SU-DHL-6 (cell line): ENCODE results near the gene NXN.

Source experiments
- H2AFZ ChIP-seq: fragments of 200-600 bp; sonication (generic); 2 replicates; pipeline ENCODE4 v1.6.1; 2014; ENCODE audit warnings: low read depth, mild to moderate bottlenecking, moderate library complexity, mixed read lengths, antibody characterized with exemption, low read length; ENCODE audit not compliant: severe bottlenecking
- H3F3A ChIP-seq: fragments of 200-600 bp; shearing (Covaris generic); 2 replicates; pipeline ENCODE4 v1.6.0; 2016; ENCODE audit warnings: antibody characterized with exemption, mild to moderate bottlenecking; ENCODE audit not compliant: insufficient read depth
- H3K27ac ChIP-seq: fragments of 200-600 bp; sonication (generic); 2 replicates; pipeline ENCODE4 v1.5.1; 2016; ENCODE audit warnings: low read depth, mild to moderate bottlenecking, low read length, moderate library complexity, mixed read lengths
- H3K27me3 ChIP-seq: fragments of 200-600 bp; sonication (generic), shearing (Covaris generic); 2 replicates; pipeline ENCODE4 v1.6.0; 2014; ENCODE audit warnings: mild to moderate bottlenecking, low read length
- H3K36me3 ChIP-seq: fragments of 200-600 bp; sonication (generic); 2 replicates; pipeline ENCODE4 v1.6.1; 2014; ENCODE audit warnings: mild to moderate bottlenecking, low read length, mixed read lengths
- H3K4me2 ChIP-seq: fragments of 300-600, 200-600 bp; shearing (Covaris generic), sonication (generic); 2 replicates; pipeline ENCODE4 v1.6.0; 2014; ENCODE audit warnings: low read length, low read depth, mild to moderate bottlenecking; ENCODE audit not compliant: poor library complexity, severe bottlenecking
- H3K4me3 ChIP-seq: fragments of 200-600 bp; sonication (generic); 2 replicates; pipeline ENCODE4 v1.5.1; 2014; ENCODE audit warnings: antibody characterized with exemption, low read length, mild to moderate bottlenecking, mixed read lengths; ENCODE audit not compliant: insufficient read depth, poor library complexity, severe bottlenecking
- H3K79me2 ChIP-seq: fragments of 200-600 bp; sonication (generic); 2 replicates; pipeline ENCODE4 v1.6.1; 2014; ENCODE audit warnings: mild to moderate bottlenecking, low read length, moderate library complexity; ENCODE audit not compliant: insufficient read depth
- H3K9ac ChIP-seq: fragments of 200-600 bp; sonication (generic); 2 replicates; pipeline ENCODE4 v1.7.0; 2014; ENCODE audit warnings: mild to moderate bottlenecking, low read length
- H3K9me2 ChIP-seq: fragments of 200-600 bp; sonication (generic); replicated peaks from 2 replicates; pipeline ENCODE4 v1.6.1; 2014; ENCODE audit warnings: low read length; ENCODE audit not compliant: insufficient read depth
- H3K9me3 ChIP-seq: fragments of 200-600 bp; sonication (generic); 2 replicates; pipeline ENCODE4 v1.6.1; 2014; ENCODE audit warnings: low read length, mixed read lengths; ENCODE audit not compliant: insufficient read depth
- H4K20me1 ChIP-seq: fragments of 200-600 bp; sonication (generic); 2 replicates; pipeline ENCODE4 v1.6.1; 2014; ENCODE audit warnings: low read depth, mild to moderate bottlenecking, antibody characterized with exemption, low read length, moderate library complexity, mixed read lengths
- EZH2phosphoT487 ChIP-seq: fragments of 200-600 bp; sonication (generic), shearing (Covaris generic); conservative IDR thresholded peaks from 2 replicates; pipeline ENCODE4 v1.6.1; 2018; ENCODE audit warnings: mild to moderate bottlenecking, antibody characterized with exemption, low read length, moderate library complexity, mixed read lengths
- TF ChIP-seq, protein P1 (sequence below): fragments of 200-600 bp; sonication (generic); IDR thresholded peaks from one replicate; pipeline ENCODE4 v1.5.1; 2017; ENCODE audit warnings: antibody characterized with exemption, mild to moderate bottlenecking, low read length, moderate library complexity; ENCODE audit not compliant: insufficient read depth, poor library complexity, severe bottlenecking

The NXN gene

DNA sequence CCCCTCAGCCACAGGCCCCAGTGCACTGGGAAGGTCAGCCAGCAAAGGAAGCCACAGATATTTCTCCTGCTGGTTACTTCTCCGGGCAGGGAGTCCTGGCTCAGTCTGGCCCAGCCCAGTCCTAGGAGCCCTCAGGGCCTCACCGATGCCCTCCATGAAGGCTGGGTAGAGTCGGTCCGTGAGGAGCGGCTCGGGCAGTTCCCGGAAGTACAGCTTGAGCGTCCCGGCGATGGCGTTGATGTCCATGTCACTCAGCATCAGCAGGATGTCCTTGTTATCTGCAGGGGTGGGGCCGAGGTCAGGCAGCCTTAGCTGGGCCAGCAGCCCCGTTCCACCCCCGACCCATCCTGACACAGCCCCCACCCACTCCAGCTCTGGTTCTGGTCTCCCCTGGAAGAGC is 31.0 kb upstream of the NXN start:
- Histone ChIP-seq H3K9ac (no peak overlapping the region), H3K9me2 (no peaks in the 10 kb centered on the region), H3K79me2 (no peaks in the 10 kb centered on the region), H3K27ac (no peak overlapping the region), H2AFZ (no peak overlapping the region), H3K9me3 (no peaks in the 10 kb centered on the region), H3K4me3 (no peak overlapping the region), H3F3A (no peaks in the 10 kb centered on the region), H3K27me3 (no peaks in the 10 kb centered on the region), H3K36me3 (no peaks in the 10 kb centered on the region), H4K20me1 (no peaks in the 10 kb centered on the region), H3K4me2 (no peak overlapping the region)
- TF ChIP-seq EZH2phosphoT487 = no peak
- TF ChIP-seq, protein P1, sequence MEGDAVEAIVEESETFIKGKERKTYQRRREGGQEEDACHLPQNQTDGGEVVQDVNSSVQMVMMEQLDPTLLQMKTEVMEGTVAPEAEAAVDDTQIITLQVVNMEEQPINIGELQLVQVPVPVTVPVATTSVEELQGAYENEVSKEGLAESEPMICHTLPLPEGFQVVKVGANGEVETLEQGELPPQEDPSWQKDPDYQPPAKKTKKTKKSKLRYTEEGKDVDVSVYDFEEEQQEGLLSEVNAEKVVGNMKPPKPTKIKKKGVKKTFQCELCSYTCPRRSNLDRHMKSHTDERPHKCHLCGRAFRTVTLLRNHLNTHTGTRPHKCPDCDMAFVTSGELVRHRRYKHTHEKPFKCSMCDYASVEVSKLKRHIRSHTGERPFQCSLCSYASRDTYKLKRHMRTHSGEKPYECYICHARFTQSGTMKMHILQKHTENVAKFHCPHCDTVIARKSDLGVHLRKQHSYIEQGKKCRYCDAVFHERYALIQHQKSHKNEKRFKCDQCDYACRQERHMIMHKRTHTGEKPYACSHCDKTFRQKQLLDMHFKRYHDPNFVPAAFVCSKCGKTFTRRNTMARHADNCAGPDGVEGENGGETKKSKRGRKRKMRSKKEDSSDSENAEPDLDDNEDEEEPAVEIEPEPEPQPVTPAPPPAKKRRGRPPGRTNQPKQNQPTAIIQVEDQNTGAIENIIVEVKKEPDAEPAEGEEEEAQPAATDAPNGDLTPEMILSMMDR = no peak

DNA sequence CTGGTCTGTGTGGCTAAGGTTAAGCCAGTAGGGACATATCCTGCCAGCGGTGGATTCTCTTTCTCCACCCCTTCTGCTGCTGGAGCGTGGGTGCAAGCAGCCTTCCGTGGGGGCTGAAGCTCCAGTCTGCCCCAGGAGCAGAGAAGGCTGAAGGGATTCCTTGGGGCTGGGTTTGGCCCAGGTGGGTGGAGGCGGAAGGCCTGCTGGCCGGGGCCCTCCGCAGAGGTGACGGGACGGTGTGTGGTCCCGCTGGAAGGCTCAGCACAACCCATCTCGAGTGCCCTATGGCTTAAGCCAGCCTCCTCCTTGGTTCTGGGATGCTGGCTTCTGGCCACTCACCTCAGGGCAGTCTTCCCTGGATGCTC is 30.5 kb upstream of the NXN start:
- H3F3A ChIP-seq = no peaks in the 10 kb centered on the region
- no peak overlapping the region for H2AFZ ChIP-seq
- H3K27ac ChIP-seq = no peak overlapping the region
- no peak overlapping the region for H3K4me2 ChIP-seq
- H3K4me3 ChIP-seq = no peak overlapping the region
- no peaks in the 10 kb centered on the region for H3K27me3 ChIP-seq
- H3K9me3 ChIP-seq = no peaks in the 10 kb centered on the region
- no peaks in the 10 kb centered on the region for H4K20me1 ChIP-seq
- H3K36me3 ChIP-seq = no peaks in the 10 kb centered on the region
- H3K79me2 ChIP-seq = no peaks in the 10 kb centered on the region
- H3K9ac ChIP-seq = no peak overlapping the region
- TF ChIP-seq, protein P1 = no peak
- no peak for TF ChIP-seq EZH2phosphoT487
- H3K9me2 ChIP-seq = no peaks in the 10 kb centered on the region

DNA sequence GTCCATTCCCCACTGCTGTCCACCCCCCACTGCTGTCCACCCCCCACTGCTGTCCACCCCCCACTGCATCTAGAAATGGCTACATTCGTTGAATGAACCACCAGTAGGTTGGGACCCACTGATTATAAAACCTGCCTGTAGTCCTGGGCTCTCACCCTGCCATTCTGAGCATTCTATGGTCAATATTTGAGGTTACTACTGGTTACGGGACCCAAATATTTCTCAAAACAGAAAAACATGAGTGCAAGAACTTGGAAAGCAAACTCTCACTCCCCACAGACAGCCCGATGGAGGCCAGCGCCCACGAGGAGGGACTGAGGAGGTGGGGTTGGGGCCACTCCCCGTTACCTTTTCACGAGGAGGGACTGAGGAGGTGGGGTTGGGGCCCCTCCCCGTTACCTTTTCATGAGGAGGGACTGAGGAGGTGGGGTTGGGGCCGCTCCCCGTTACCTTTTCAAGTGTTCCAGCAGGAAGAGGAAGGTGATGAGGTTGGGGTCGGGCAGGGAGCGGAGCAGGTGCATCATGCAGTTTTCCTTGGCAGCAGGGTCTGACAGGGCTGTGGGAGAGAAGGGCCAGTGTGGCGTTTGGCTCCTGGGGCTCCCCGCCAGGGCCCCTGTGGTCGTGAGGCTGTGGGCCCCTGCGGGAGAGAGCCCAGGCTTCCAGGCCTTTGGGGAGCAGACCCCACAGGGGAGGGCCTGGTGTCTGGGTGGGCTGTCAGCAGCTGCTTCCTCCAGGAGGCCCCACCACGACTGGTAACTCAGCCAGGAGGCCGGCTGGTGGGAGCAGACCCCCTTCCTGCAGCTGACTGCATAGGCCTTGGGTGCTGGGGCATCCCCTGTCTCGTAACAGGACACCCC is 29.9 kb upstream of the NXN start:
- H3K9ac ChIP-seq = no peak overlapping the region
- H3K4me3 ChIP-seq = no peak overlapping the region
- no peaks in the 10 kb centered on the region for H3K9me3 ChIP-seq
- H2AFZ ChIP-seq = no peak overlapping the region
- no peaks in the 10 kb centered on the region for H3K79me2 ChIP-seq
- H3K36me3 ChIP-seq = no peaks in the 10 kb centered on the region
- no peak for TF ChIP-seq EZH2phosphoT487
- TF ChIP-seq, protein P1 = no peak
- H3K27me3 ChIP-seq = no peaks in the 10 kb centered on the region
- no peaks in the 10 kb centered on the region for H3F3A ChIP-seq
- no peaks in the 10 kb centered on the region for H3K9me2 ChIP-seq
- no peak overlapping the region for H3K4me2 ChIP-seq
- H3K27ac ChIP-seq = no peak overlapping the region
- no peaks in the 10 kb centered on the region for H4K20me1 ChIP-seq
